NK-92 (cell line): ENCODE measurements around the gene NDUFAF7.
"Not testable (repeated sequence)": the region's sequence is repeated elsewhere in the genome, so short reads cannot be mapped to it uniquely, and the experiment has no call there.

Experiments
- DNase-seq: peaks from one replicate; lab custom pipeline; 2025; ENCODE audit not compliant: unreplicated experiment; lab: John Stamatoyannopoulos, UW

The NDUFAF7 gene

DNA sequence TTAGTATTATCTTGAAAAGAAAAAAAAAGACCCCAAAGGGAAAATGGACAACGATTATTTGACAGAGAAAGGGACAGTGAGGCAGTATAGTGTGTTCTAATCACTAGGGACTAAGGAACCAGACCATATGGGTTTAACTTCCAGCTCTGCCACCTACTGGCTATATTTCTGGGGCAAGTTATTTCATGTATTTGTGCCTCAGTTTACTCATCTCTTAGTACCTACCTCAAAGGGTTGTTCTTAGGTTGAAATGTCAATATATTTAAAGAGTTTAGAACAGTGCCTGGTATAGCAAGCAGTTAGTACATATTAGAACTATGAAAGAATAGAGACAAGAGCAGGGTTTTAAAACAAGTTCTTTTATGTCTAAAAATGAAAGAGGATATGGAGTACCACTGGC, 50.5 kb downstream of the NDUFAF7 start:
- DNase-seq, result no peak

DNA sequence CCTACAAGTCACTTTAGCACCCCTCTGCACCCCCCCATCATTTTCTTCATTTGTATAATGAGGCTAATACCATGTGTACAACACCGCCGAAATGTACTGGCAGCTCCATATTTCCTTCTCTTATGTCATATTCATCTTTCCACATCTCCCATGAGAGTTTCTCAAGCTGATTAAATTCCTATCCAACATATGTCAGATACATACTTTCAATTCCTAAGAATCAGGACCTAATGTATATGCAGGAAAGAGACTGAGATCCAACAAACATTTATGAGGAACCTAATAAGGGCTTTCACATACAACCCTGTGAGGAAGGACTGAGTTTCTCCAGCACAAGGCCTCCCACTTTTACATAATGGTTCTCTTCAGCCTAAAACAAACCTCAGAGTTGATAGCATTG, 51.3 kb downstream of the NDUFAF7 start:
- no peak for DNase-seq

DNA sequence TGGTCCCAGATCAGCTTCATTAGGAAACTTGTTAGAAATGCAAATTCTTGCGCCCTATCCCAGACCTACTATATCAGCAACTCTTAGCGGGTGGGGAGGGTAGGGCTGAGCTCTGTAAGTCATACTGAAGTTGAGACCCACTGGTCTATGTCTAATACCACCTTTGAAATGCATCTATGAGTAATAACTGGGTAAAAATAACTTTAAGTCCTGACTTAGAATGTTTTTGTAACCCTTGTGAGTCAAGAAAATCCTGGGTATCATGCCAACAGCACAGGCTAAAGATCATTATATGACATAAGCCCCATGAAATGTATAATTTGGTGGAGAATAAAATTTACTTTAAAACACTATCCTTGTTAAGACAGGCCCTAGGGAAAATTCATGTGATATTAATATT, 51.7 kb downstream of the NDUFAF7 start:
- no peak for DNase-seq

DNA sequence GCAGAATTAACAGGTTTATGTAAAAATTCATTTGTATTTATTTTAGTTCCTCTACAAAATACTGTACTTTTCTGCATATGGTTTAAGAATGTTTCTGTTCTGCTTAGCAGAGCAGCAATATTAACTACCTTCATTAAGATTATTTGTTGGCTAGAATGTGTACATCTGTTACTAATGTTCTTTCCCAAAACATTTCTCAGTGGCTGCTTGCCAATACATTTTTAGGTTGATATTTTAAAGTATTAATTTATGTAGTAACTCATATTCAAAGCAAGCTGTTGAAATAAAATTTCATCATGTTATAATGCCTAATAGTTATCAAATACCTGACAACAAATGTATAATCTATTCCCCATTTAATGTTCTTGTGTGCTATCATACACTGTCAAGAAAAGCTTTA, 52.9 kb downstream of the NDUFAF7 start:
- no peak for DNase-seq

DNA sequence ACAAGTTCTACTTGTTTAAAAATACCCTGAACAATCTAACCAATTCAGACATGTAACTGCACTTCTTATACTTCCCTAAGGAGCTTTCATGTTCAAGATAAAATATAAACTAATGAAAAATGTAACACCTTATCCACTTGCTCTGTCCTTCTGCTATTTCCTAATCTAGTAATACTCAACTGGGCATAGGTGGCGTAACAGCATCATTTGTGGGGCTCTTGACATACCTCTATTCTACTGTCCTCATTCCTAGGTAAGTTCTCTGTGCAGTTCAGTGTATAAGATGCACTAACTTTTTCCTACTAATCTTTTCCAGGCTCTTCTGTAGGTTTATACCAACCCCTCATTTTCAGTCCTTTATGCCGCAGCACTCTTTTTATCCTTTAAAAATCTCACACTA, 56.5 kb downstream of the NDUFAF7 start:
- DNase-seq, result no peak

DNA sequence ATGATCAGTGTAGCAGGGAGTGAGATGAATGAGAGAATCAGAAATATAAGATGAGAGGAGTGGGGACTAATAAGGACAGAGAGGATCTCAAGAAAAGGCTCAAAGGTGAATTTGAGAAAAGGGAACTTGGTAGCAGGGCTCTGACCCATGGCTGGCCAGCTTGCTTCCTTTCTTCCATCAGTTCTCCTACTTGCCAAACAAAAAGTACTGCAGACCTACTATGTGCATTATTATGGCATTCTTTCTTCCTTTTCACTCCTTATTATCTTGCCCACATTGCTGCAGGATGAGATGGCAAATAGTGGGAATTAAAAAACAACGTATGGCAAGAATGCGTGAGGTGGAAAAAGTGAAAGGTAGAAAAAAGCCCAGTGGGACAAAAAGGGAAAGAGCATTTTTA, 60.2 kb downstream of the NDUFAF7 start:
- DNase-seq, result no peak

DNA sequence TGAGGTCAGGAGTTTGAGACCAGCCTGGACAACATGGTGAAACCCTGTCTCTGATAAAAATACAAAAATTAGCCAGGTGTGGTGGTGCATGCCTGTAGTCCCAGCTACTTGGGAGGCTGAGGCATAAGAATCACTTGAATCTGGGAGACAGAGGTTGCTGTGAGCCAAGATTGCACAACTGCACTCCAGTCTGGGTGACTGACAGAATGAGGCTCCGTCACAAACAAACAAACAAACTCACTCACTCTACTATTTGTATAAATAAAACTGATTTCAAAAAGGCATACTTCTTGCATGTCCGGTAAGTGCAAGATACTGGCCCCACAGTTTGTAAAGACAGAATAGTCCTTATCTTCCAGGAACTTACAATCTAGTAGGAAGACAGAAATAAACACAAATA, 63.4 kb downstream of the NDUFAF7 start:
- DNase-seq, result not testable (repeated sequence)

DNA sequence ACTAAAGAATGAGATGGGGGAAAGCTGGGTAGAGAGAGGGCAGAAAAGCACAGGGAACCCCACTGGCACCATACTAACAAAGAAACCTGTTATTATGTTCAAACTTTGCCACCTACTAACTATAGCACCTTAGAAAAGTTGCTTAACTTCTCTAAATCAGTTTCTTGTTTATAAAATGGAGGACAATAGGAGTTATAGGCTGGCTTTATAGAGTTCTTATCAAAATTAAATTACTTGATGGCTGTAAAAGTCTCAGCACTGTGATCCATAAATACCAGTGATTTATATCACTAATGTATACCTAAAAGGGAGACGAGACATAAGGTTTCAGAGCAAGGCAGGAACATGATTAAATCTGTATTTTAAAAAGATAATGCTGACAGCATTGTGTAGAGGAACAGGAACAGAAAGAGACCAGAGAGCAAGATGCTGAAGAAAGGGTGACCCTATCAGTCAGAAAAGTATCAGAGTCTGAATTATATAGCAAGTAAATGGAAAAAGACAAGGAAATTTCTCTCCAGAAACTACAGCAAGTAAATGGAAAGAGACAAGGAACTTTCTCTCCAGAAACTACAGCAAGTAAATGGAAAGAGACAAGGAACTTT, 64.1 kb downstream of the NDUFAF7 start:
- no peak for DNase-seq

DNA sequence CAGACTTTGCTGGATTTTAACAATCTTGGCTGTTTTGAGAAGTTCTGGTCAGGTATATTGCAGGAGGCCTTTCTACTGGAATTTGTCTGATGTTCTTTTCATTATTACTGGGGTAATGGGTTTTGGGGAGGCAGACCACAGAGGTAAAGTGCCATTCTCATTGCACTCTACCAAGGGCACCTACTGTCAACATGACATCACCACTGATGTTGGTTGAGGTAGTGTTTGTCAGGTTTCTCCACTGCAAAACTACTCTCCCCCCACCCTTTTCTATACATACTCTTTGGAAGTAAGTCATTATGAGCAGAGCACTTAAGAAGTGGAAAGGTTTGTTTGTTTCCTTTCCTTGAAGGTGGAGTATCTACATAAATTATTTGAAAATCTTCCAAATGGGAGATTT, 66.2 kb downstream of the NDUFAF7 start:
- DNase-seq, result no peak
